NCI-H2196 treated with DMSO at 0.1 percent for 48 hours (cell line): ENCODE data around the gene C17orf75.

Source experiments
- DNase-seq: peaks from one replicate; lab custom pipeline; 2025; ENCODE audit not compliant: unreplicated experiment; lab: John Stamatoyannopoulos, UW

Gene C17orf75

DNA sequence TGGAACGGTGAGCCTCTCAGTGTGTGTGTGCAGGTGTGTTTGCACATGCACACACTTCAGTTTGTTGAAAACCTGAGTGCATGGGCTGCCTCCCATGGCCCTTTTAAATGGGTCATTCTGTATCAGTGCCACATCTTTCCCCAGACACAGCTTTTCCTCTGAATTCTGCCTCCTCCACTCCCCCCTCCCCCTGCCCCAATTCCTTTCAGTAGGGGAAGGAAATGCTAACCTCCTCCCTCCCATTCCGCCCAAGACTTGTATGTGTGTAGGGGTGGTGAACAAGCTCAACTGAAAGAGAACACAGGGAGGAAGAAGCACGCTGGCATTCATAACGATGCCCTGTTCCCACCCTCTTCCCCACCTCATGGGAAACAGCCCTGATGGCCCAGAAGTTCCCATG, 34.3 kb downstream of the C17orf75 start:
- no peak for DNase-seq

GRCh38 chr17:32305049-32305448, 36.9 kb downstream of the C17orf75 start:
- DNase-seq = no peak

DNA sequence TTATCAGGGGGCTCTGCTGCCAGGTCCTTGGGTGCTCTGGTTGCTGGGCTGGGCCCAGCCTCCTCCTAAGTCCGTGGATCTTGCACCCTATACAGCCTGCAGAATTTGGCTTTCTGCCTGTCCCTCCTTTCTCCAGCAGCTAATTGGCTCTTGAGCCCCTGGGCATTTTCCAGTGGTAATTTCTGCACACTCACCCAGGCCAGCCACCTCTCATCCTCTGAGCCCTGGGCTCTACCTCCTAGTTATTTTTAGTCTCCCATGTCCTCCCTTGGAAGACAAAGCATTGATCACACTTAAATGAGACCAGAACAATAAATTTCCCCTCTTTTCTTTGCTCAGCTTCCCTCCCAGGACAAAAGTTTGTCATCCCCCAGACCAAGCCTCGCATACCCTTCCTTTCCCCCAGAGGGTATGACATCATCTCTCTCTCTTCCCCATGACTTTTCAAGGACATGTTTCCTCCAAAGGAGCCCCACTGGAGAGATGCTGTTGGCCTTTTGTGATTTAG, 38.1 kb downstream of the C17orf75 start:
- DNase-seq = no peak

- DNase-seq = no peak
These were observed 38.9 kb downstream of the C17orf75 start for GRCh38 chr17:32302860-32303649.

- no peak for DNase-seq
These were observed 39.9 kb downstream of the C17orf75 start for GRCh38 chr17:32302037-32302436.

GRCh38 chr17:32299580-32300164, 42.3 kb downstream of the C17orf75 start:
- no peak for DNase-seq

GRCh38 chr17:32298721-32299579, 43.0 kb downstream of the C17orf75 start:
- no peak for DNase-seq

DNA sequence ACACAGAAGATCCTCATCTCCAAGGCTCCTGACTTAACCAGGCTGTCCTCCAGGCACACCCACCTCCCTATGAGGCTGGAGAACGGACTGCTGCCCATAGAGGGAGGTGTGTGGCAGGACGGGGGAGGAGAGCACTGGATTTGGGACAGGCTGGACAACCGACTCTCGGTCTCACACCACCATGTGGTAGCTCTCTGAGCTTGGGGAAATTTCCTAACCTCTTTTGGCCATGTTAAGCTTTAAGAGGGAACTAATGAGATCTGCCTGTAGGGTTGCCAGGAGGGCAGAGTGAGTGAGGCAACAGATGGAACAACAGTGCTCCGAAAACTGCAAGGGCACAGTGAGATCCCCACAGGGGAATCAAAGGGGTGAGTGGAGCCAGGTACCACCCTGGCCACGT, 43.7 kb downstream of the C17orf75 start:
- DNase-seq = no peak

DNA sequence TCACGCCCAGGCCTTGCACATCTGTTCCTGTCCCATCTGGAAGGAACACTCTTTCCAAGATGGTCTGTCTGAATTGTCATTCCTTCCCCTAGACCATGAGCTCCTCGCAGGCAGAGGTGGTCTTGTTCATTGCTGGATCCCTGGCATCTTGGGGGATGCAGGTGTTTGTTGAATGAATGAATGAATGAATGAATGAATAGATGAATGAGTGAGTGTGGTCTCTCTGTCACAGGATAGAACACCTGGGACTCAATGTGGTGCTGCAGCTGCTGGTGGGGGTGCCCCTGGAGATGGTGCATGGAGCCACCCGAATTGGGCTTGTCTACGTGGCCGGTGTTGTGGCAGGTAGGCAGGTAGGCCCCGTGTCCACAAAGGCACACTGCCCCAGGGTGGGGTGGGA, 44.1 kb downstream of the C17orf75 start:
- DNase-seq = no peak

- DNase-seq = no peak
These were observed 44.5 kb downstream of the C17orf75 start for GRCh38 chr17:32297424-32297823.

- DNase-seq = no peak
These were observed 49.9 kb downstream of the C17orf75 start for GRCh38 chr17:32292094-32292493.

DNA sequence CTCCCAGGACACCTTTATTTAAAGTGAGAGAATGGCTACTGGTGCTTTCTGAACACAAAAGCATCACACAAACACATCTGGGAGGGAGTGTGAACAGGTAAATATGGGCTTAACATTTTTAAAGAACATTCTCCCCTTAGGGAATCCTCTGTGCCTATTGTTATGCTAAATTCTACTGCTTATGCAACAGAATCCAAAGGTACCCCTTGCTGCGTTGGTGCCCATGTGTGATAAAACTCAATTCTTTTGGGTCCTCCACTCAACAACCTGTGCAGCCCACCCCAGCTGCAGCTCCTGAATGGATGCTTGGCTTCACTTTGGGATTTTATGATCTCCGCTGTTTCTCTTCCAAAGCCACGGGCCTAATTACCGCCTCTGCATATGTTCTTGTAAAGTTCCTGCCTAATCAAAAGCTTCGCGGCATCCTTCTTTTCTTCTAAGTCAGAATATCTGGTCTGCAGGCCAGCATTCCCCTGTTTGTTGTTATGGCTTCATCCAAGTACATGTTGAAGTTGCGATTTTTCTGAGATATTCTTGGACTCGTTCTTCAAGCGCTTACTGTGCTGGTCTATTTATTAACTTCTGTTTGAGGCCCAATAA, 52.4 kb downstream of the C17orf75 start:
- no peak for DNase-seq

GRCh38 chr17:32288615-32289014, 53.4 kb downstream of the C17orf75 start:
- DNase-seq = no peak

DNA sequence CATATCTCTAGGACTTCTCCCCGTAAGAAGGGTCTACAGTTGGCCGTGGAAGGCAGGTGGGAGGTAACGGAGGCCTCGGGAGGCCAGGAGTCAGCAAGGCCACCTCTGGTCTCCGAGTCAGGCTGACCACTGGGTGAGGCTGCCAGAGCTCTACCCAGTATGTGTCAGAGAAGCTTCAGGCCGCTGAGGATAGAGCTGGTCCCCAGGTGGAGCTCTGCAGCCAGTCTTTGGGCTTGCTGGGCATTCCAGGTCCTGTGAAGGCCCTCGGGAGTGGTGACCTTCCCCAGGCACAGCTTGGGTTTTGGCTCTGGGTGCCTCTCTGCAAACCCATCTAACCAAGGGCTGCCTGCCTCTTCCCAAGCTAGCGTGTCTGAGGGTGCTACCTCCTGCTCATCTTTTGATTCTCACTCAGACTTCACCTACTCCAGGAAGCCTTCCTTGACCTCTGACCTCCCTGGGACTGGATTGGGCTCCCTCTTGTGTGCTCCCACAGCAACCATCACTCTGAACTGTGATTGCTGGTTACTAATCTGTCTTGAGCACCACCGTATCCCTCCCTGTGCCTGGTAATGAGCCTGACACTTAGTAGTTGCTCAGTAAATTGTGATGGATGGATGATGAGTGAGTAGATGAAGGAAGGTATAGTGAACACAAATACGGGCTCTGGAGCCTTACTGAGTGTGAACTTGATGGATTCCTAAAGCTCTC, 54.0 kb downstream of the C17orf75 start:
- DNase-seq = no peak

DNA sequence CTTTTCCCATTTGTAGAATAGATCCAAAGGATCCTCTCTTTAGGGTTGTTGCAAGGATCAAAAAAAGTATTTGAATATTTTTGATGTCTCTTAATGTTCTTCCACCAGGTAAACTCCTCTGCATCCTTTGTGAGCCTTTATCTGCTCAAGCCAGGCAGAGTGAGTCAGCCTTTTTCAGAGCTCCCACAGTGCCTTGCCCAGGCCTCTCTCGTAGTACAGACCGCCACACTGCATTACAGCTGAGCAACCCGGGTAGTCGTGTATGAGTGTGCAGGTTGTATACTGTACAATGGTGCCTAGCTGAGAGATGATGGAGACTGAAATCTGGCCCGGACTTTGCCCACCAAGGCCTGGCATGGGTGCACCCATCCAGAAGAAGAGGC, 55.5 kb downstream of the C17orf75 start:
- DNase-seq = no peak

GRCh38 chr17:32285746-32286517, 56.0 kb downstream of the C17orf75 start:
- DNase-seq = no peak

DNA sequence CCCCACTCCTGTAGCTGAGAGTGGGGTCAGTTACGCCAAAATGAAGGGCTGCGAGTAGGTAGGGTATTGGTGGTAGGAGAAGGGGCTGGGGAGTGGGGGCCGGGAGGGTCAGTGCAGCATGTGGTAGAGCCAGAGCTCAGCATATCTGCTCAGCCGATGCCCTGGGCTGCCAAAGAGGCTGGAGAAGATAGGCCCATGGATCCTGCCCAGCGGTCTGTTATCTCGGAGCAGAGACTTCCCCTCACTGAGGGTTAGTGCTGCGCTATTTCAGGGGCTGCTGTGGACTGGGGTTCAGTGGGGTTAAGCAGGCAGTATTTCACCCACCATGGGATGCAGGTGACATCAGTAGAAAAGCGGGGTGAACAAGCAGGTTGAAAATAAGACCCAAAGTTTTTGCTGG, 56.7 kb downstream of the C17orf75 start:
- no peak for DNase-seq

- DNase-seq = no peak
These were observed 58.2 kb downstream of the C17orf75 start for GRCh38 chr17:32283745-32284201.

DNA sequence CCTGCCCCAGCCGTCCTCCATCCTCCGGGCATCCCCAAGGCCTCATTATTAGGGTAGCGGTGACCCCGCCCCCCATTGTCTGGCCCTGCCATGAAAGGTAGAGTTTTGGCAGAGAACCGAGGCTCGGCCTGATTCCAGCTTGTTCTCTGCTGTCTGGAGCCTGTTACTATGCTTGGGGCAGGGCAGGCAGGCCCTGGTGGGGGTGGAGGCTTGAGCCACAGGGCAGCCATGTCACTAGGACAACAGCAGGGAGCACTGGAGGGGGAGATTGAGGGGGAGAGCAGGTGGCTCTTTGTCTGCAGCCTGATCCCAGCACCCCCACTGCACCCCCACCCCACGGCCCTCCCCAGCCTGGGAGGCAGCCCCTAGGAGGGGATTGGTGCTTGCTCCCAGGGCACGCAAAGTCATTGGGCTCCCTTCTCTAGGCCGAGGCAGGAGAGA, 60.9 kb downstream of the C17orf75 start:
- DNase-seq = peak; percentile 53
